AML-193 (cell line): ENCODE results near the gene LEKR1.
"Not testable (repeated sequence)": the region's sequence is repeated elsewhere in the genome, so short reads cannot be mapped to it uniquely, and the experiment has no call there.

ENCODE experiments used
- DNase-seq, 2 experiments: peaks; one replicate each; lab custom pipeline; 2025; lab: John Stamatoyannopoulos, UW

The LEKR1 gene

DNA sequence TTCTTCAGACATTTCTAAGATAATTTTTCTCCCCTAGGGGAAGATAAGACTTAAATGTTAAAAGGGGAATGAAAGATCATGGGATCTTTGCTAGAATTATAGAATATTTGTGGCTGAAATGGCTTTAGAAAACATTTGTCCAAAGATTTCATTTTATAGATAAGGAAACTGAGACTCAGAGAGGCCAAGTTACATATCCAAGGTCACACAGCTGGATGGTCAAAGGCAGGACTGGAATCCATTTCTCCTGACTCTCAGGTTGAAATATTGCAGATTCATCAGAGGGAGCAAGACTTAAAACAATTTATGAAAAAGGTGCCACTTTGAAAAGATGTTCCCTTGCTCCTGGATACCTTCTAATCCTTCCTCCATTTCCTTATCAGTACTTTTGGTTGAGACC, 19.5 kb upstream of the LEKR1 start:
- no peak for DNase-seq

DNA sequence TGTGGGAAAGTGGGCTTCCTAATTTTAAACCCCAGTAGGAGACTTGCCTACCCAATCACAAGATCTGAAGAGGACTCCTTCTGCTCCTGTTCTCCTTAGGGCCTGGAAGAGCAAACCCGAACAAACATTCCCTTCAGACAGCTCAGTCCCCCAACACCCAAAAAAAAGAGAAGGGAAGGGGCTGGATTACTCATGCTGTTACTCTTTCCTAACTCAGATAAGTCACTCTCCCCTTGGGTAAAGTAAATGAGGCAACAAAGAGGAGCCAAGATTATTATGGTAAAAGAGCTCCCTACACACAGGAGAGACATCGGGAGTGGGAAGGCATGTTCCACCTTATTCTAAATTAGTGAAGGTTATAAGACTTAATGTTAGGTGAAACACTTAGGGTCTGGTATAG, 18.1 kb upstream of the LEKR1 start:
- DNase-seq: no peak

DNA sequence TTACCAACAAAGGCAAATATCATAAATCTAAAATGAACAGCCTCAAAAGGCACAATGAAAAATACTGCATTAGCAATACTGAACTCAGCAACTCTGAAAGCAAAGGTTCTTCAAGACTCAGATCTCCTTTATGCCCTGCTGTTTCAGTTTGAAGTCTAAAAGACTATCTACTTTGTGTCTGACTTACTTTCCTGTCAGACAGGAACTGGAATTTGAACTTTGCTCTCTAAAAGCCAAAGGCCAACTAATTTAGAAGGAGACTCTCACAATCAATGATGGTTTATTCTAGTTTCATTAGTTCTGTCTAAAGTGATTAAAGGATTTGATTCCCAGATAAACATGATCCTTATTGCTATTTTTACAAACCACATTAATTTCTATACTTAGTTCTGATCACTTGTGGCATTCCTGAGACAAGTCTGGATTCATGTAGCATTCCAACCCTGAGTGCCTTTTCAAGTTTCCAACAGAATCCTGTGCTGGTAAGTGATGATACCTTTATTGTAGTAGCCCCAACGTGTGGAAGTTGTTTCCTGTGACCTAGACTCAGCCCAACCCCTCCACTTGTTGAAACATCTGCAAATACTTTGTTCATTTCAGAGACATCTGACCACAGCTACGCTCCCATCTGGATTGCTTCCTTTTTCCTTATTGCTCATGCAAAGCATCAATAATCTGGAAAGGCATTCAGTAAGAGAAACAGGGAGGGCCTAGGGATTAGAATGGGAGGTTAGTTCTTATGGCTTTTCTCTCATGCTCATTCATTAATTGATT, 14.9 kb upstream of the LEKR1 start:
- DNase-seq: no peak

DNA sequence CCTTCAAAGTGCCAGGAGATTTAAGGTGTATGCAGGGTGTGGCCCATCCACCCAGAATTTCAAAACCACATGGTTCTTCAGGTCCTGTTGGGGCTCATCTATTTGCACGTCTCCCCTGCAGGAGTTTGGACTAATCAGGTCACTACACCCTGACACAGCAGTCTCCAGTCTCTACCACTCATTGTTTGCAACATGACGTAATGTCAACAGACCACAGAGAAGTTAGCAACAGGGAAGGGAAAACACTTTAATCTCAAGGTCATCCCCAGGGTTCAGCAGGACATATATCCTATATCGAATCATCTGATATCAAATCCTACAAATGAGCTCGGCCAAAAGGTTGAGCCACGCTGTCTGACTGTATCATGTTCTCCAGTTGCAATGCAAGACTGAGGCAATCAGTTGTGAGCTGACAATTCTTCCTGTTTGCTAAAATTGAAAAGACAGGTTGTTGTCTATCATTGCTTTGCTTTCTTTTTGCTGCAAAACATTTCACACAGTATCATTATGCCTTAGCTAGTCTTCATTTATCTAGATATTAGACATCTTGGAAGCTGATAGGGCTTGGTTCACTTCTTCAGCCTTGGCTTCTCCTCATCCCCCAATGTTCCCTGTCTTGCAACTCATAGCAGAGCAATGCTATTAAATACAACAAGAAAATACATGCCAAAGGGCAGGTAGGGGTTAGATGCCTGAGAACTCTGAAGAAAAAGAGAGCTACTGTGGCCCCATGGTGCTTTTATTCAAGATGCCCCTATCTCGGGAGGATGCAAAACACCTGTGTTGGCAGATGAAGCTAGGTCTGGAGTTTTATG, 13.4 kb upstream of the LEKR1 start:
- DNase-seq: no peak

DNA sequence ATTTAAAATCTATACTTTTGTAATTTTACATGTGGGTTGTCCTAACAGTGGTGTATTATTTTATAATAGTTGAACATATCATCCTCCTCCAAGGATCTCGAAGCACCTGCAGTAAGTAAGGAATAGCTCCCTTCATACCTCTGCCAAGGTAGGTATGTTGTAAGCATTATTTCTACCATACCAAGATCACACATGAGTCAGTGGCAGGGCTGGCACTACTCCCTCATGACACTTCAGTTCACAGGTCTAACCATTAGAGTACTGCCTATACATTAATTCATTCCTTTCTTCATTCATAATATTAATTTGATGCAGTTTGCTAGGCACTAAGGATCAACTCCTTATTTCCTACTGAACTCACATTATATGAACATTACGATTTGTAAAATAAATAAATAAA, 11.9 kb upstream of the LEKR1 start:
- no peak for DNase-seq

DNA sequence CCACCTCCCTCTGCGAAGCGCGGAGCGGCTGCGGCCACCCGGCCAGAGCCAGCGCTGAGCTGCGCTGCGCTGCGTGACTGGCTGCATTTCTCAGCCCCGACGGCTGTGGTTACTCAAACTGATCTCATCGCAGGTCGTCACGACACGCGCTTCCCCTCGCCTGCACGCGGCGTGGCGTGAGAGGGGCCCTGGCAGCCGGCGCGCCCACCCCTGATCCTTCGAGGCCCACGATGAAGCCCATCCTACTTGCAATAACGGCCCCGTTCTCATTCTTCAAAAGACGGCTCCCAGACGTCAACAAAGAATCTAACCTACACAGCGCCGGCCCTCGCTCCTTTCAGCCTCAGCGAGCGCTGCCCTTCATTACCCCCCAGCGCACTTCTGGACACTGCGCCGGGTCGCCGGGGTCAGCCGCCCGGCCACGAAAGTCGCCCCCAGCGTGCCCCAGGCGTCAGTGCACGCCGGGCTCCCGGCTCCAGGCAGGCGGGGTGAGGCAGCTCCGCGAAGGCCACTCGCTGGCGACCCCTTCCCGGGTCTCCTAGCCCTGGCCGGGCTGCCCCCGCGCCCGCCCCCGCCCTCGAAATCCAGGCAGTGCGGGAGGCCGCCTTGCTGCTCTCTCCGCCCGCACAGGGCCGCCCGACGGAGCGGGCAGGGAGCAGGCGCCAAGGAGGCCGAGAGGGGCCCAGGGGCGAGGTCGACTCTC, 9.9 kb upstream of the LEKR1 start:
- DNase-seq: no peak

DNA sequence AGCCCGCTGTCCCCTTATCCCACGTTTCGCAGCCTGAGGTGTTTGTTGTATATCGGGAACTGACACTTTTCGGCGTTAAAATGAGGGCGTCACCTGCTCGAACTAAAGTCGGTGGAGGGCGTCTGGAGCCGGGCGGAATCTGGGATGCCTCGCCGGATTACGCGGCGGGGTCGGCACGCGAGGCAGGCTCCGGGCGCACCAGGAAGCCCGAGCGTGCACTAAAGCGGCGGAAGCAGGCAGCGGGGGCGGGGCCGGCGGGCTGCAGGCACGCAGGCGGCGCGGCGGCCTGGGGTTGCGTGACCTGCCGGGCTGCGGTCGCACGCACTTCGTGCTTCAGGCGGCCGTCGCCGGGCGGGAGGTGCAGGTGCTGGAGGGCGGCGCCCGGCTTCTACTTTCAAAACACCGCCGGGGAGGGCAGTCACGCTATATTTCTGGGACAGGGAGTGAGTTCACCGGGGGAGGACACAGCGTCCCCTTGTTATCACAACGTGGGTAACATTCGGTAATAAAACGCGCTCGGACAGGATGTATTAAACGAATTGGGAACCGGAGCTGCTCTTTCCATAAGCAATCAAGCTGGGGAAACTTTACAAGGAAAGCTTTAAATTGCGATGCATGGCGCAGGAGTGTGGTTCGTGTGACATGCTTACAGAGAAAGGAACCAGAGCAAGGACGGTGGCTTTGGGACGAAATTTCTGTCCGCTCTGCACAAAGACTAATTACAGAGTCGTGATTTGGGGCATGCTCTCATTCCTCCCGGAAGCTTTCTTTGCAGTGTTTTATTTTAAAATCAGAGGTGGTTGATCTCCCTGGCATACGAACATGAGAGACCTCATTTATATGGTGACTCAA, 9.1 kb upstream of the LEKR1 start:
- DNase-seq: no peak

DNA sequence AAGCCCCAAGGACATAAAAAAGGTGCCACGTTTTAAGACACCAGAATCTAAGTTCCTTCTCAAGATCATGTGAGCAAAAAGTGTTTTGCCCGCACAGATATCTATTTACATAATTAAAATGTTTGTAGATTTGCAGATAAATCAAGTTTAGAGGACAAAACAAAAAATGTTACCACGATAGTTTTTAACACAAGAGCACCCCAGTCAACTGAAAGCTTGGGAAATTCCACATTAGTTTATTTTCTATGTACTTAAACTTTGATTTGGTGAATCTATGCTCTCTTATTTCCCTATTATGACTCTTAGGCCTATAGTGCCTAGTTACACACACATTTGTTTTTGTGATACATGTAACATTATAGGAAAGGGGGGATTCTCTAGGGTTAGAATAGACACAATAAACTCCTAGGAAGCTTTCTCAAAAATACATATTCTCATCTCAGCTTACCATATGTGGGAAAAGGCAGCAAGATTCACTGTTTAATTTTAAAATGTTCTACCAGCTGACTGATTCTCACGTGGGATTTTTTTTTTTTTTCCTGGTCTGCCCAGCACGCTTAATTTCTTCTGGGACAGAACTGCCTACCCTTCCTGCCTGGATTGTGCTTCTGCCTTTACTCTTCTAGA, 8.4 kb upstream of the LEKR1 start:
- DNase-seq: no peak

DNA sequence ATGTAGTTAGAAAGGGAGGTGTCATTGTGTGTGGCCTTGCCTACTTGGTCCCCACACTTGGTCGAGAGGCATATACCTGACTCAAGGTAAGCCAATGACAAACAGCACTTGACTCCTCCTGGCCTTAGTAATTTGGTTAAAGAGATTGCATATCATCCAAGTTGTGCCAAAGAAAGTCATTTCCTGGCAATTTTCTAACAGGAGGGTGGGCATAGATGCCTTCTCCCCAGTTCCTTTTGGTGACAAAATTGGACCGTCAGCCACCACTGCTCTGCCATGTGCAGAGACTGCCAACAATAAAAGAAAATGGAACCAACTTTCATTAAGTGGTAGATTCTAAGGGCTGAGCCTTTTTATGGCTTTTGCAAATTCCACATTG, 7.9 kb upstream of the LEKR1 start:
- DNase-seq: no peak

DNA sequence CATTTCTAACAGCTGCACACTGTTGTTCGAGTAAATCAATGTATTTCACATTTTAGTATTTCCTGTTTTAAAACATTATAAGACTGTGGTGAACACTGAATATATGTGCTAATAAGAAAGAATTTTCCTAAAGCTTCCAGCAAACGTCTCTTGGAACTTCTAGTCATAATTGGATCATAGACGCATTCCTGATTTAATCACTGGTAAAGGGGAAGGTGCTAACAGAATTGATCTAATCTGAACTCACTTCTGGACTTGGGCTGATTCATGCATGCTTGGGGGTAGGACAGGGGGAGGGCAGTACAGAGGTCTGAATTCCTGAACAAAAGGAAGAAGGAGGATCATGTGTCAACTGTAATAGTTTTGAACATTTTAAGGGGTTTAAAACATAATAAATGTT, 7.3 kb upstream of the LEKR1 start:
- DNase-seq: no peak

DNA sequence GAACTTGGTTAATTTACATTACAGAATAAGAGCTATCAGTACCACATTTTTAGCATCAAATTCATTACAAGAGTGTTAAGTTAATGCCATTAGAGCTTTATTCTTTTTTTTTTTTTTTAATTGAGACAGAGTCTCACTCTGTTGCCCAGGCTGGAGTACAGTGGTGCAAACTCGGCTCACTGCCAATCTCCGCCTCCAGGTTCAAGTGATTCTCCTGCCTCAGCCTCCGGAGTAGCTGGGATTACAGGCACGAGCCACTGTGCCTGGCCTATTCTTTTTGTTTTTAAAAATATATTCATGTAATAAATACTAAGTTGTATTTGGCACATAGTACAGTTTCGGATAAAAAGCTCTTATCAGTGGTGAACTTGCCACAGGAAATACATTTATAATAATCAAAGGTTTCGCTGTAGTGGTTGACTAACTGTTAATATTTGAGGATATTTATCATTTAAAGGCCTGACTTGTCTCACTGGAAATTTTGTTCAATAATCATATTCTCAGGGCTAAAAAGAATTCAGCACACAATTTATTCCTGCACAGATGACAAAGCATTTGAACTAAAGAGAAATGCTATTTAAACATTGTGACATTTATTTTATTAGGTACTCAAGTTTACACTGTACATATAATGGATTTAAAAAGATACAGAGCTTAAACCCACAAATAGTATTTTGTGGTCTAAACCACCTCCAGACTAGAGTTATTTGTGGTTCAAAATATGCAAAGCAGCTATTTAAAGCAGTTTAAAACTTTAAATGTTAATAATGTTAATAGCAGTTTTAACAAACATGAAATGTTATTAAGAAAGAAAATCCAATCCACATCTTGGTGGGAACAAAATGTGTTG, 6.1 kb upstream of the LEKR1 start:
- DNase-seq: no peak

DNA sequence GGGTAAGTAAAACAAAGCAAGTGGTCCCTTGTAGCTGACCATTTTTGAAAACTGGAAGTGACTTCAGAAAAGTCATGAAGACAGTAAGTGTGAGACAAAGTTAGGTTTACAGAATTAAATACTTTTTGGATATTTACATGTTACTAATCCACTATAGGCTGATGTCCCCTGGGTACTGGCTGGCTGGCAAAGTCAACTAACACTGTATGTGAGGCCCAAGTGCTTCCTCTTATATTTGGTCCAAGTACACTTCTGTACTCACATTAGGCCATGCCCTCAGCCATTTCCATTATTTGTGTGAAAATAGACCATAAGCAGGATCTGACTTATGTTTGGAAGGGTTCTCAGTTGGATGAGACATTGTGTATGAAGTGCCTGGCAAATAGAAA, 5.5 kb upstream of the LEKR1 start:
- no peak for DNase-seq

DNA sequence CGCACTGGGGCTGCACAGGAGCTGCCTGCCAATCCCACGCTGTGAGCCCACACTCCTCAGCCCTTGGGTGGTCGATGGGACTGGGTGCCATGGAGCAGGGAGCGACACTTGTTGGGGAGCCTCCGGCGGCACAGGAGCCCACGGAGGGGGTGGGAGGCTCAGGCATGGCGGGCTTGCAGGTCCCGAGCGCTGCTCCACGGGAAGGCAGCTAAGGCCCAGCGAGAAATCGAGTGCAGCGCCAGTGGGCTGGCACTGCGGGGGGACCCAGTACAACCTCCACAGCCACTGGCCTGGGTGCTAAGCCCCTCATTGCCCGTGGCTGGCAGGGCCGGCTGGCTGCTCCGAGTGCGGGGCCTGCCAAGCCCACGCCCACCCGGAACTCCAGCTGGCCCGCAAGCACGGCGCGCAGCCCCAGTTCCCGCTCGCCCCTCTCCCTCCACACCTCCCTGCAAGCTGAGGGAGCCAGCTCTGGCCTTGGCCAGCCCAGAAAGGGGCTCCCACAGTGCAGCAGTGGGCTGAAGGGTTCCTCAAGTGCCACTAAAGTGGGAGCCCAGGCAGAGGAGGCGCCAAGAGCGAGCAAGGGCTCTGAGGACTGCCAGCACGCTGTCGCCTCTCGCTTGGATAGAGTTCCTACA, 3.4 kb upstream of the LEKR1 start:
- DNase-seq: not testable (repeated sequence)

DNA sequence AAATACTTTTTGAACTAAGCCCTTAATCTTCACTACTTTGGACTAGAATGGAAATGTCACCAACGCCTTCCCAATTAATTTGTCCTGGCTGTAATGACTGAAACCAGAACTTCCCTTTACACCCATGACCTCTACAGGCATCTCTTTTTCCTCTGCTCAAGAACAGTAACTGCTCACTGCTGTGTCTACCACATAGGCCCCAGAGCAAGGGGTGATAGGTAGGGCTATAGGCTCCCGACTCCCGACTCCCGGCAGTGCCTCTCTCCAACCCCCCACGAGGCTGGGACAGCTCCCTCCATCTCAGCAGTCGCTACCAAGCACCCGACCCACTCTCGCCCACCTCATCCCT, 384 bp upstream of the LEKR1 start:
- no peak for DNase-seq

DNA sequence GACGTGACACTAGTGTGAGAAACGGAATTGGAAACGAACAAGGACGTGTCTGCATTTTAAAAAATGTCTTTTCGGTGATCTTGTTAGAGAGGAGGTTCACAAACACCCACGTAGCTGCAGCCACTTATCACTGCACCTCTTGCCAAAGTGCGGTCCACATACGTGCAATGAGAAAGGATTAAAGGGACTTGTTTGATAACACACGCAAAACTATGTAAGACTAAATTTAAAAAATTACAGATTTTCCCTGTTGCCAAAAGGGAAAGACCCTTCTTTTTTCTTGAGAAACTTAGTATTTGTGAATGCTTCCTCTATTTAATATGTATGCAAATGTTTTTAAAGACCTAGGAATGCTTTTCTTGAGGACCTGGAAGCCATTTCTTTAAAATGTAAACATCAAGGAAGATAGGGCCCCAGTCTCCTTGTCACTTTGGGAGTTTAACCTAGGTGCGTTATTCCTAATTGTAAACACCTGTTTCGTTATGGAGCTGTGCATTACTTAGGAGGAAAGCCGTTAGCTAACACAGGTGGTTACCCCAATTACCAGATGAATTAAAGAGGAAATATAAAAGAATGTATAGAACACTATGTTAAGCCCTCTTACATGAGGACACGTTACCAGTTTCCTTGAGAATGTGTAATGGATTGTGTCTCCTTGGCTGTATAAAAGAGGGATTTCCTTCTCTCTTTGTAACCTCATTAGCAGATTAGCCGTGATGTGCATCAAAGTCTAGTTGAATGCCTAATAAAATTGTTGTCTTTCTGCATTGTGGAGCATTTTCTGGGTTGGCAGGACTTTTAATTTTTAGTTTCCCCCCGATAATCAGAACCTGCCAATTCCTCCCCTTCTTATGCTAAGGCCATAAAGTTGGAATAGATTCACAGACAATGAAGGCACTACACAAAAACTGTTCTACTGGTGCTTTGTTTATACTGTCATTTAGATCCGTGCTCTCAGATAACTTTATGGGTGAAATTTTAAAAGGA, 1.0 kb downstream of the LEKR1 start:
- no peak for DNase-seq

DNA sequence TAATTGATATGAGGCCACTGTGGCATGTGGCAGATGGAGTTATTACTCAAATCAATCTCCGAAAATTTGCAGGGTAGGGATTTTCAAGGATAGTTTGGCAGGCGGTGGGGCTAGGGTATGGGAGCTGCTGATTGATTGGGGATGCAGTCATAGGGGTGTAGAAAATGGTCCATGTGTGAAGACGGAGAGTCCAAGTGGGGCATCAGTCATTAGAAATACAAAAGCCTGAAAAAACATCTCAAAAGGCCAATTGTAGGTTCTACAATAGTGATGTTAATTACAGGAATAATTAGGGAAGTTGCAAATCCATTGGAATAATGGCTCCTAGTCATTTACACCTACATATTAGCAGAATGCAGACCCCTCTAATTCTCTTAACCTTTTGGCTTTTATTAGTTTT, 4.9 kb downstream of the LEKR1 start:
- no peak for DNase-seq

DNA sequence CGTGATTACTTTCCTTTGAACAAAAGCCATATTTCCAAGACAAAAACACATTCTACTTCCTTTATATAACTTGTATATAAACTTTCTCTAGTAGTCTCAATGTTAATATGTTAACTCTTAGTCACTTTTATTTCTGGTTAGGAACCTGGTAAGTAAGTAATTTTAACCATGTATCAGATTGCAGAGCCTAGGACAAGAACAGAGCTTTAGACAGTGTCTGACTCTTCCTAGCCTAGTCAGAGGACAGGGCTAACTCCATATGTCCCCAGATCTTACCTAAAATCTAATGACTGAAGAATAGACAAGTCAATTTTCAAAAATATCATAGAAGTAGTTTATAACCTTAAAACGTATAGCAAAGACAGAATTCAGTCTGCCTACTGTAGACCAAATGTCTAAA, 8.3 kb downstream of the LEKR1 start:
- no peak for DNase-seq

DNA sequence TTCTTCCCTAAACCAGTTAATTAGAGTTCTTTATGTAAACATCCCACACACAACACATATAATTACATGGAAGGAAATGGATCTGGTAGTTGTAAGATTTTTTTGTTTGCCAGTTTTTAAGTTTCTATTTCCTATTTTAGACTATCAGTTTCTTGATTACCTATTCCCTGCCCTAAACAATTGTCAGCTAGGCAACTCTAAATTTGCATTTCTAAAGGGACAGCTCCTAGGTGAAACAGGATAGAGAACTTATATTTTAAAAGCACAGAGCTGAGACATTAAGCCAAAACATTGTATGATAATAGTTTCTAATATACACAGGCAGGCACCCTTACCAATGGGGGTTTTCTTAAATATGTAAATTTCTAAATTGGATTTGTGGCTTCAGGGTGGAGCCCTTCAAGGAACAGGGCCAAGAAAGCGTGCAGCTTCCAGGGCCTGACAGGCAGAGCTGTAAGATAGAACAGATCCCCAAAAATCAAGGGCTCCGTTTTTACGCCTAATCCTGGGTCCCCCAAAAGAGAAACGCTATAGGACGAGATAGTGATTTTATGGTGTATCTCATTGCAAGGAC, 8.9 kb downstream of the LEKR1 start:
- no peak for DNase-seq

DNA sequence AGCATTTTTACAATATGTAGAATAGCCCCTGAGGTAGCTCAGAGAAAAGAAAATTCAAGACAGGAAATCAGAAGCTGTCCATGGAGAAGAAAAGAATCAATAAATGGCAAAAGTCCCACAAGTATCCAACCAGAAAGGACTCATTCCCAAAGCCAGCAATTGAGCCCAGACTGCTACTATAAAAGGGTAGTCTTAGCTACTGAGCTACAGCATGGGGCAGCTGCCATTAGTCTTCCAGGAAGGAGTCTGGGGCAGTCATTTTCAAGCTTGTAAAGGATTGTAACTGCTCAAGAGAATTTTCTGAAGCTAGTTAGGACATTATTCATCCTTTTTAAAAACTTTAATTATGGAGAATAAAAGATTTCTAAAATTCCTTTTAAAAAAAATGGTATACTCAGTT, 10.5 kb downstream of the LEKR1 start:
- DNase-seq: no peak
